Measurements from ENCODE around the gene ACMSD. TPM values are rescaled to one million over a fixed set of nuclear protein-coding genes. Genes with fewer than 3 reads are reported as not detected.

Gene ACMSD
- total RNA-seq, 2 experiments from 2014 or later = not detected

- Histone ChIP-seq H3K36me3 (ENCODE audit: insufficient read depth, low read length) (no peaks in the 10 kb centered on the region), H4K20me1 (ENCODE audit: insufficient read depth, low read length) (no peaks in the 10 kb centered on the region), H3K4me1 (ENCODE audit: insufficient read depth, low read length, poor library complexity, severe bottlenecking) (no peaks in the 10 kb centered on the region), H3K79me2 (ENCODE audit: insufficient read depth, low read depth, low read length) (no peaks in the 10 kb centered on the region), H3K4me3 (ENCODE audit: low read depth, low read length, poor library complexity, severe bottlenecking) (no peak overlapping the region), H2AFZ (ENCODE audit: low read length) (no peak overlapping the region), H3K9me3 (ENCODE audit: low read length) (no peaks in the 10 kb centered on the region), H3K9me2 (ENCODE audit: insufficient read depth, low read length) (no peaks in the 10 kb centered on the region), H3K27ac (ENCODE audit: low read depth, low read length, poor library complexity, severe bottlenecking) (no peak overlapping the region), H3K4me2 (ENCODE audit: low read length) (no peak overlapping the region)
- CTCF ChIA-PET (ENCODE audit: unreplicated experiment) = no interaction called here
- BruUV-seq (replicated peaks) = no TSS peak
- TF ChIP-seq EZH2phosphoT487 (IDR thresholded peaks at IDR 0.05; ENCODE audit: borderline replicate concordance, low read depth, low read length) = no peak
- TF ChIP-seq CTCF (conservative IDR thresholded peaks at IDR 0.05; ENCODE audit: low read length) = no peak
- no peak for DNase-seq (ENCODE audit: low spot score)
- POLR2A ChIA-PET = no interaction called here
- intact Hi-C loops (cut with micrococcal nuclease; ENCODE audit: unreplicated experiment) = no loop called here
These were observed 14.1 kb downstream of the ACMSD start for GRCh38 chr2:134852518-134852917.

GRCh38 chr2:134855709-134856108 lies 17.3 kb downstream of the ACMSD start:
- no peak overlapping the region for H2AFZ ChIP-seq (ENCODE audit: low read length)
- H3K9me2 ChIP-seq (ENCODE audit: insufficient read depth, low read length) = no peaks in the 10 kb centered on the region
- no peaks in the 10 kb centered on the region for H3K9me3 ChIP-seq (ENCODE audit: low read length)
- CTCF ChIA-PET (ENCODE audit: unreplicated experiment) = no interaction called here
- no peak overlapping the region for H3K27ac ChIP-seq (ENCODE audit: low read depth, low read length, poor library complexity, severe bottlenecking)
- no peak for DNase-seq (ENCODE audit: low spot score)
- intact Hi-C loops (cut with micrococcal nuclease; ENCODE audit: unreplicated experiment) = no loop called here
- no peaks in the 10 kb centered on the region for H3K79me2 ChIP-seq (ENCODE audit: insufficient read depth, low read depth, low read length)
- no peaks in the 10 kb centered on the region for H3K4me1 ChIP-seq (ENCODE audit: insufficient read depth, low read length, poor library complexity, severe bottlenecking)
- H4K20me1 ChIP-seq (ENCODE audit: insufficient read depth, low read length) = no peaks in the 10 kb centered on the region
- no TSS peak for BruUV-seq (replicated peaks)
- TF ChIP-seq CTCF (conservative IDR thresholded peaks at IDR 0.05; ENCODE audit: low read length) = no peak
- no peak overlapping the region for H3K4me3 ChIP-seq (ENCODE audit: low read depth, low read length, poor library complexity, severe bottlenecking)
- H3K36me3 ChIP-seq (ENCODE audit: insufficient read depth, low read length) = no peaks in the 10 kb centered on the region
- H3K4me2 ChIP-seq (ENCODE audit: low read length) = no peak overlapping the region
- POLR2A ChIA-PET = interaction anchor here (0.6 kb wide), 1 partner anchor 19 kb away, joined by 3 read pairs; no protein-coding TSS in a partner anchor

- H3K4me3 ChIP-seq (ENCODE audit: low read depth, low read length, poor library complexity, severe bottlenecking) = no peak overlapping the region
- H3K79me2 ChIP-seq (ENCODE audit: insufficient read depth, low read depth, low read length) = no peaks in the 10 kb centered on the region
- H3K36me3 ChIP-seq (ENCODE audit: insufficient read depth, low read length) = no peaks in the 10 kb centered on the region
- intact Hi-C loops (cut with micrococcal nuclease; ENCODE audit: unreplicated experiment) = no loop called here
- no peak overlapping the region for H3K4me2 ChIP-seq (ENCODE audit: low read length)
- H3K4me1 ChIP-seq (ENCODE audit: insufficient read depth, low read length, poor library complexity, severe bottlenecking) = no peaks in the 10 kb centered on the region
- BruUV-seq (replicated peaks) = no TSS peak
- POLR2A ChIA-PET = no interaction called here
- no peak for TF ChIP-seq EZH2phosphoT487 (IDR thresholded peaks at IDR 0.05; ENCODE audit: borderline replicate concordance, low read depth, low read length)
- TF ChIP-seq CTCF (conservative IDR thresholded peaks at IDR 0.05; ENCODE audit: low read length) = no peak
- H2AFZ ChIP-seq (ENCODE audit: low read length) = no peak overlapping the region
- no peaks in the 10 kb centered on the region for H4K20me1 ChIP-seq (ENCODE audit: insufficient read depth, low read length)
- CTCF ChIA-PET (ENCODE audit: unreplicated experiment) = no interaction called here
- H3K27ac ChIP-seq (ENCODE audit: low read depth, low read length, poor library complexity, severe bottlenecking) = no peak overlapping the region
- H3K9me2 ChIP-seq (ENCODE audit: insufficient read depth, low read length) = no peaks in the 10 kb centered on the region
- H3K9me3 ChIP-seq (ENCODE audit: low read length) = no peaks in the 10 kb centered on the region
- no peak for DNase-seq (ENCODE audit: low spot score)
These were observed 19.8 kb downstream of the ACMSD start for GRCh38 chr2:134858245-134858644.

Data from OCI-LY7 (cell line).